AG04449 (cell line): ENCODE measurements around the gene IMP3.

Experiments
- CTCF ChIA-PET: fragments of 350-600 bp; formaldehyde crosslinking; extraction: SDS; loops from one replicate; lab custom pipeline; 2021; ENCODE audit warnings: antibody characterized with exemption; lab: Yijun Ruan, JAX
- POLR2A ChIA-PET: fragments of 400-600, 350-600 bp; formaldehyde crosslinking; extraction: SDS; loops from one replicate; lab custom pipeline; 2020; ENCODE audit warnings: antibody characterized with exemption, inconsistent platforms; lab: Yijun Ruan, JAX
- DNase-seq: peaks from one replicate; pipeline ENCODE4 v3.0.0-alpha.2; 2010; ENCODE audit warnings: low read depth, low spot score
- H3K4me3 ChIP-seq: 2 replicates; pipeline ENCODE4 v1.5.1; 2011; ENCODE audit warnings: low read depth, mild to moderate bottlenecking, control low read depth, low read length
- TF ChIP-seq, protein P1 (sequence below): IDR thresholded peaks from one replicate; pipeline ENCODE4 v1.5.1; 2011; ENCODE audit warnings: mild to moderate bottlenecking, moderate library complexity, low read length, control low read depth, inconsistent platforms; ENCODE audit not compliant: insufficient read depth; ENCODE audit errors: missing control alignments

Gene IMP3

DNA sequence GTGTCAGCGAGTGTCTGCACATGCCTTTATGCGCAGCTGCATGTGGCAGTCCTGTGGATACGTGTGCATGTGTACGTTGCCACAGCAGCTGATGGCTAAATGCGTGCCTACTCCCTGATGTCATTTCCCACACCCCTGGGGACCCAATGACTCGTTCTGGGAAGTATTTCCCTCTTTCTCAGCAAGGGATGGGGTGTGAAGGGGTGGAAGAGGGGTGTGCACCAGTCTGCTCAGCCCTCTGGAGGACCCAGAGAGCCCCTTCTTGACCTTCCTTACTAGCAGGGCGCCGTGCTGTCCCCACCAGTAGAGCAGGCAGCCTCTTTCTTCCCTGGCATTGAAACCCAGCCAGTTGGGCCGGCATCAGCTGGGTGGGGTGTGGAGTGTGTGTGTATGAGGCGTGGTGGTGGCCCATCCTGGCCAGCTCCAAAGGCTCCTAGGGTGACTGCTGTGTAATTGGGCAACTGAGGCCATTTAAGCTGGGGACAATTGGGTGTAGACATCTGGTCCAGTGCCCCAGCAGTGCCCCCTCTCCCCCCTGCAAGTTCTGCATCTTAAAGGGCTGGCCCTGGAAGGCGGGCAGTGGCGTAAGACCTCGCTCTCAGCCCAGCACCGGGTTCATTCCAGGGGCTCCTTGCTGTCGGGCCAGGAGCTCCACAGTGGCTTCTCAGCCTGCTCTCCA, 26.9 kb upstream of the IMP3 start:
- DNase-seq, result peak; percentile 99
- CTCF ChIA-PET, result interaction anchor here (0.7 to 3.8 kb wide), 5 partner anchors 14 to 73 kb away, joined by 3 to 11 read pairs (median 3); no protein-coding TSS in a partner anchor
- TF ChIP-seq, protein P1, sequence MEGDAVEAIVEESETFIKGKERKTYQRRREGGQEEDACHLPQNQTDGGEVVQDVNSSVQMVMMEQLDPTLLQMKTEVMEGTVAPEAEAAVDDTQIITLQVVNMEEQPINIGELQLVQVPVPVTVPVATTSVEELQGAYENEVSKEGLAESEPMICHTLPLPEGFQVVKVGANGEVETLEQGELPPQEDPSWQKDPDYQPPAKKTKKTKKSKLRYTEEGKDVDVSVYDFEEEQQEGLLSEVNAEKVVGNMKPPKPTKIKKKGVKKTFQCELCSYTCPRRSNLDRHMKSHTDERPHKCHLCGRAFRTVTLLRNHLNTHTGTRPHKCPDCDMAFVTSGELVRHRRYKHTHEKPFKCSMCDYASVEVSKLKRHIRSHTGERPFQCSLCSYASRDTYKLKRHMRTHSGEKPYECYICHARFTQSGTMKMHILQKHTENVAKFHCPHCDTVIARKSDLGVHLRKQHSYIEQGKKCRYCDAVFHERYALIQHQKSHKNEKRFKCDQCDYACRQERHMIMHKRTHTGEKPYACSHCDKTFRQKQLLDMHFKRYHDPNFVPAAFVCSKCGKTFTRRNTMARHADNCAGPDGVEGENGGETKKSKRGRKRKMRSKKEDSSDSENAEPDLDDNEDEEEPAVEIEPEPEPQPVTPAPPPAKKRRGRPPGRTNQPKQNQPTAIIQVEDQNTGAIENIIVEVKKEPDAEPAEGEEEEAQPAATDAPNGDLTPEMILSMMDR, result no peak
- H3K4me3 ChIP-seq, result no peak overlapping the region
- POLR2A ChIA-PET, result interaction anchor here (0.6 to 3.2 kb wide), 7 partner anchors 19 to 88 kb away, joined by 3 to 23 read pairs (median 4); partner anchors contain the start of genes IMP3, PTPN9 and SNX33

DNA sequence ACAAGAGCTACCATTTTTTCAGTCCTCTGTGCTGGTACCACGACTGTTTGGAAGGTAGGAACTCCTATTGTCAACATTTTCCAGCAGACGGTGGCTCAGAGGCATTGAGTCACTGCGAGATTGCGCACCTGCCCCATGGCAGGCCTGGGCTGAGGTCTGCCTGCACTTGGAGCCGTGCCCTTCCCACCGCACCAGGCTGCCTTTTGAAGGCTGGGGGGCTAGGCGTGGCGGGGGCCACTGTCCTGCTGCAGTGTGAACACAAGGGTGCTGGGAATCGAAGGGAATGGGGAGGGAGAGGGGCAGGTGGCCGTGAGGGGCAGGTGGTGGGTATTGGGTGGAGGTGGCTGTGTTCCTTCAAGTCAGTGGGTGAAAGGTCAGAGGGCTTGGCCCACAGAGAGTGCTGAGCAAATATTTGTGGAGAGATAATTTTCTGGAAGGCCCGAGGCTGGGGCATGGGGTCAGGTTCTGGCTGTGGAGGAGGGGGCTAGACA, 24.0 kb upstream of the IMP3 start:
- TF ChIP-seq, protein P1, result no peak
- no peak for DNase-seq
- CTCF ChIA-PET, result interaction anchor here (0.9 kb wide), 1 partner anchor 139 kb away, joined by 3 read pairs; no protein-coding TSS in a partner anchor
- POLR2A ChIA-PET, result no interaction called here
- no peak overlapping the region for H3K4me3 ChIP-seq

DNA sequence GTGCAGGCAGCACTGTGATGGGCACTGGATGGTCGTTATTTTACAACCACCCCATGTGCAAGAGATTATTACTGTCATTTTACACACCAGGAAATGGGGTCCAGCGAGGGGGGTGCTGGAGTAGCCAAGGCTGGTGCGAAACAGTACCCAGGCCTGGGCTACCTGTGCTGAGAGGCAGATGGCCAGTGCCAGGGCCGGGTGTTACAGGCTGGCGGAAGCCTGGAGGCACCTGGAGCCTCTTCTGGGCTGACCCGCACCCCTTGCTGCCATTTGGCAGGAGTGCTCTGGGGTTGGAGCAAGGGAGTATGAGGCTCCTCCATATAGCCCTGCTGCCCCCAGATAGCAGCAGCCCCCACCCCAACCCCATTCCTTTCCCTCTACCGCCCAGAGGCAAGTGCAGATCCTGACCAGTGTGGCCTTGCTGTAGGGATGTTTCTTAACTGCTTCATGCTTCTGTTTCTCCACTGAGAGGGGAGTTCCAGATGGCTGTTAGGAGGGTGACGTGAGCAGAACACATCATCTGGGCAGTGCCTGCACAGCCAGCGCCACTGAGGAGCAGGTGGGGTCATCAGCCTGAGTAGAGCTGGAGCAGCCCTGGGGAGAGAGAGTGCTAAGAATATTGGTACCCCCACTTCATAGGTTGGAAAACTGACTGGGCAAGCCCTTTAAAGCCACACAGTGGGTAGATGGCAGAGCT, 22.9 kb upstream of the IMP3 start:
- TF ChIP-seq, protein P1, result no peak
- DNase-seq, result no peak
- ChIA-PET CTCF (interaction anchor here (2.8 kb wide), 1 partner anchor 25 kb away, joined by 11 read pairs; no protein-coding TSS in a partner anchor), POLR2A (no interaction called here)
- no peak overlapping the region for H3K4me3 ChIP-seq

DNA sequence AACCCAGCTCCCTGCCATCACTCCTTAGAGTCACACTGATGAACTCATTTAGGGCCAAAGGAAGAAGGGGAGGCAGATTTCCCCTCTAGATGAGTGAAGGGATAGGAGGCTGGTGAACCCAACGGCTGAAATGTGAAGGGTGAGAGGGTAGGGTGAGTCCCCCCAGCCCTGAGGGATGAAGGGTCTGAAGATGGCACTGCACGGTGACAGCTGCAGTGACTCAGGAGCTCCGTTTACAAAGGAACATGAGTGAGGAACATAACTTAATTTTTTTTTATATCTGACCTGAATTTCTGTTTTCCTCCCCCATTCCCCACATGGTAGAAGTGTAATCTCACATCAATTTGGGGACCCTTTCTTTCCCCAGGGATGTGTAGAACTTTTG, 21.7 kb upstream of the IMP3 start:
- DNase-seq, result no peak
- ChIA-PET CTCF (interaction anchor here (0.7 to 2.8 kb wide), 11 partner anchors 11 to 140 kb away, joined by 3 to 14 read pairs (median 3); partner anchors contain the start of gene SNX33), POLR2A (interaction anchor here (0.7 to 2.4 kb wide), 6 partner anchors 10 to 84 kb away, joined by 4 to 64 read pairs (median 8); partner anchors contain the start of genes IMP3 and SNX33)
- peak overlapping the region; percentile 23 for H3K4me3 ChIP-seq
- TF ChIP-seq, protein P1, result no peak

DNA sequence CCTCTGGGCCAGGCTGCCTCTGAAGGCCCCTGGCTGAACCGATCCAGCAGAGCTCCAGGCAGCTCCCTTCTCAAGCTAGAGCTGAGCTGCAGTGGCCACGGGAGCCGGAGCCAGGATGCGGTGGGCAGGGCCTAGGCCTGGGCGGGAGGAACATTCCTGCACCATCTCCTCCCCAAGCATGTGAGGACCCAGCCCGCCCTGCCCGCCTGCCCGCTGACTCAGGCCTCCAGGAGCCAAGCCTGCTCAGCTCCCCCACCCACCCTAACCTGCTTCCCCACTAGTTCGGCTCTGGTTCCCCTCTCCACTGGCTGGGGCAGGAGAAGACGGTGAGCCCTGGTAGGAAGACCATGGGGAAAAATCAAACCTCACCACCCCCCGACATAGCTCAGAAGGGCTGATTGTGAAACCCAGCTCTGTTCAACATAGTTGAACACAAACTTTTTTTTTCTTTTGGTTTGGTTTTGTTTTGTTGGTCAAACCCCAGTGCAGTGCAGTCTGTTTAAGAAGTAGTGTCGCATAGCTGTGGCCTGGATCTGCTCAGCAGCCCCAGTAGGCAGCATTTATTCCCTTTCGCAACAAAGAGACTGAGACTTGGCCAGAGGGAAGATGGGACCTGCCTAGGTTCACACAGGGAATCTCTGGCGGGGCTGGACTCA, 21.2 kb upstream of the IMP3 start:
- peak; percentile 83 for DNase-seq
- TF ChIP-seq, protein P1, result no peak

More for the DNA sequence above, 21.2 kb upstream of the IMP3 start:
- ChIA-PET POLR2A (interaction anchor here (0.7 to 2.4 kb wide), 6 partner anchors 11 to 84 kb away, joined by 4 to 64 read pairs (median 8); partner anchors contain the start of genes IMP3 and SNX33), CTCF (interaction anchor here (0.7 to 2.8 kb wide), 12 partner anchors 10 to 141 kb away, joined by 3 to 14 read pairs (median 3); partner anchors contain the start of gene SNX33)
- peak overlapping the region; percentile 23 for H3K4me3 ChIP-seq
